ENCODE data around the gene FHIP2A. TPM values are rescaled to one million over a fixed set of nuclear protein-coding genes. Genes with fewer than 3 reads are reported as not detected.
"Not testable (repeated sequence)": the region's sequence is repeated elsewhere in the genome, so short reads cannot be mapped to it uniquely, and the experiment has no call there.

The FHIP2A gene
- 10 to 100 TPM; 15.2 to 17.6 TPM for total RNA-seq

- POLR2A ChIA-PET, result interaction anchor here (0.6 to 2.3 kb wide), 13 partner anchors 10 to 647 kb away, joined by 3 to 25 read pairs (median 3); partner anchors contain the start of gene TRUB1
- H3K9me3 Mint-ChIP-seq (ENCODE audit: insufficient read depth), result no peaks in the 10 kb centered on the region
- CTCF ChIA-PET, result interaction anchor here (0.6 to 3.6 kb wide), 26 partner anchors 9 to 518 kb away, joined by 3 to 48 read pairs (median 4); no protein-coding TSS in a partner anchor
- peak within 1 kb of the TSS; percentile 95 for H3K4me3 Mint-ChIP-seq
- ATAC-seq (peak; percentile 93), DNase-seq (peak; percentile 84)
- H3K36me3 Mint-ChIP-seq (ENCODE audit: low read depth), result peaks cover 14% of the 10 kb centered on the region
- H3K27me3 Mint-ChIP-seq (ENCODE audit: low read depth), result peaks cover 12% of the 10 kb centered on the region
- H3K4me1 Mint-ChIP-seq (ENCODE audit: low read depth), result peaks cover 31% of the 10 kb centered on the region
- H3K27ac Mint-ChIP-seq, result peak within 1 kb of the TSS; percentile 94
These were observed at the start of gene FHIP2A for GRCh38 chr10:114821293-114821914. TSS of gene FHIP2A (plus strand) at chr10:114821780. CDS start at chr10:114822079, 299 bp downstream.

- no peak for ATAC-seq
- DNase-seq, result no peak
- Mint-ChIP-seq H3K4me3 (no peak overlapping the region), H3K27ac (no peak overlapping the region), H3K27me3 (ENCODE audit: low read depth) (peaks cover 50% of the 10 kb centered on the region), H3K4me1 (ENCODE audit: low read depth) (no peaks in the 10 kb centered on the region), H3K9me3 (ENCODE audit: insufficient read depth) (no peaks in the 10 kb centered on the region), H3K36me3 (ENCODE audit: low read depth) (no peaks in the 10 kb centered on the region)
- POLR2A ChIA-PET, result no interaction called here
- CTCF ChIA-PET, result interaction anchor here (2.0 kb wide), 1 partner anchor 13 kb away, joined by 4 read pairs; no protein-coding TSS in a partner anchor
These were observed 48.9 kb upstream of the FHIP2A start for GRCh38 chr10:114772496-114773196.

GRCh38 chr10:114773197-114773532, 48.4 kb upstream of the FHIP2A start:
- H3K9me3 Mint-ChIP-seq (ENCODE audit: insufficient read depth), result no peaks in the 10 kb centered on the region
- no peaks in the 10 kb centered on the region for H3K36me3 Mint-ChIP-seq (ENCODE audit: low read depth)
- no peak overlapping the region for H3K4me3 Mint-ChIP-seq
- H3K27me3 Mint-ChIP-seq (ENCODE audit: low read depth), result peaks cover 53% of the 10 kb centered on the region
- ChIA-PET POLR2A (no interaction called here), CTCF (interaction anchor here (2.0 kb wide), 1 partner anchor 13 kb away, joined by 4 read pairs; no protein-coding TSS in a partner anchor)
- ATAC-seq (no peak), DNase-seq (no peak)
- H3K27ac Mint-ChIP-seq, result no peak overlapping the region
- H3K4me1 Mint-ChIP-seq (ENCODE audit: low read depth), result no peaks in the 10 kb centered on the region

- ATAC-seq; H3K36me3 Mint-ChIP-seq (ENCODE audit: low read depth); DNase-seq; POLR2A ChIA-PET; H3K27ac Mint-ChIP-seq; H3K9me3 Mint-ChIP-seq (ENCODE audit: insufficient read depth); H3K4me3 Mint-ChIP-seq; CTCF ChIA-PET; H3K4me1 Mint-ChIP-seq (ENCODE audit: low read depth): not testable (repeated sequence)
- peaks cover 44% of the 10 kb centered on the region for H3K27me3 Mint-ChIP-seq (ENCODE audit: low read depth)
These were observed 46.5 kb upstream of the FHIP2A start for GRCh38 chr10:114775082-114775481.

GRCh38 chr10:114777415-114777814, 44.2 kb upstream of the FHIP2A start:
- H3K27ac Mint-ChIP-seq, result no peak overlapping the region
- CTCF ChIA-PET, result no interaction called here
- POLR2A ChIA-PET, result no interaction called here

GRCh38 chr10:114779803-114780576, 41.6 kb upstream of the FHIP2A start:
- Mint-ChIP-seq H3K27me3 (ENCODE audit: low read depth) (peaks cover 31% of the 10 kb centered on the region), H3K9me3 (ENCODE audit: insufficient read depth) (no peaks in the 10 kb centered on the region), H3K4me3 (no peak overlapping the region), H3K4me1 (ENCODE audit: low read depth) (peaks cover 10% of the 10 kb centered on the region), H3K27ac (no peak overlapping the region), H3K36me3 (ENCODE audit: low read depth) (no peaks in the 10 kb centered on the region)
- ChIA-PET POLR2A (no interaction called here), CTCF (no interaction called here)
- DNase-seq (no peak), ATAC-seq (no peak)

More at GRCh38 chr10:114777415-114777814, 44.2 kb upstream of the FHIP2A start:
- ATAC-seq, result no peak
- Mint-ChIP-seq H3K9me3 (ENCODE audit: insufficient read depth) (no peaks in the 10 kb centered on the region), H3K27me3 (ENCODE audit: low read depth) (peaks cover 41% of the 10 kb centered on the region), H3K4me1 (ENCODE audit: low read depth) (peaks cover 10% of the 10 kb centered on the region), H3K36me3 (ENCODE audit: low read depth) (no peaks in the 10 kb centered on the region), H3K4me3 (no peak overlapping the region)
- DNase-seq, result no peak

- no peak overlapping the region for H3K4me3 Mint-ChIP-seq
- ATAC-seq, result no peak
- H3K9me3 Mint-ChIP-seq (ENCODE audit: insufficient read depth), result no peaks in the 10 kb centered on the region
- no peak for DNase-seq
- no peaks in the 10 kb centered on the region for H3K36me3 Mint-ChIP-seq (ENCODE audit: low read depth)
- CTCF ChIA-PET, result no interaction called here
- no peak overlapping the region for H3K27ac Mint-ChIP-seq
- H3K4me1 Mint-ChIP-seq (ENCODE audit: low read depth), result peaks cover 10% of the 10 kb centered on the region
- POLR2A ChIA-PET, result no interaction called here
- H3K27me3 Mint-ChIP-seq (ENCODE audit: low read depth), result peaks cover 25% of the 10 kb centered on the region
These were observed 40.9 kb upstream of the FHIP2A start for GRCh38 chr10:114780577-114781184.

- ChIA-PET POLR2A (no interaction called here), CTCF (interaction anchor here (0.9 to 4.9 kb wide), 4 partner anchors 8 to 479 kb away, joined by 3 to 23 read pairs (median 3); no protein-coding TSS in a partner anchor)
- H3K27ac Mint-ChIP-seq, result no peak overlapping the region
- no peaks in the 10 kb centered on the region for H3K36me3 Mint-ChIP-seq (ENCODE audit: low read depth)
- H3K27me3 Mint-ChIP-seq (ENCODE audit: low read depth), result peaks cover 18% of the 10 kb centered on the region
- H3K9me3 Mint-ChIP-seq (ENCODE audit: insufficient read depth), result no peaks in the 10 kb centered on the region
- DNase-seq (no peak), ATAC-seq (no peak)
- no peak overlapping the region for H3K4me3 Mint-ChIP-seq
- H3K4me1 Mint-ChIP-seq (ENCODE audit: low read depth), result peaks cover 10% of the 10 kb centered on the region
These were observed 38.9 kb upstream of the FHIP2A start for GRCh38 chr10:114782666-114783065.

GRCh38 chr10:114783686-114784085, 37.9 kb upstream of the FHIP2A start:
- H3K36me3 Mint-ChIP-seq (ENCODE audit: low read depth), result no peaks in the 10 kb centered on the region
- ATAC-seq (no peak), DNase-seq (no peak)
- CTCF ChIA-PET, result interaction anchor here (1.7 to 4.9 kb wide), 3 partner anchors 38 to 480 kb away, joined by 5 to 23 read pairs (median 12); partner anchors contain the start of gene FHIP2A
- no peak overlapping the region for H3K27ac Mint-ChIP-seq
- H3K4me1 Mint-ChIP-seq (ENCODE audit: low read depth), result peaks cover 10% of the 10 kb centered on the region
- H3K4me3 Mint-ChIP-seq, result no peak overlapping the region
- no peaks in the 10 kb centered on the region for H3K9me3 Mint-ChIP-seq (ENCODE audit: insufficient read depth)
- H3K27me3 Mint-ChIP-seq (ENCODE audit: low read depth), result peaks cover 11% of the 10 kb centered on the region
- POLR2A ChIA-PET, result interaction anchor here (0.7 kb wide), 1 partner anchor 12 kb away, joined by 3 read pairs; no protein-coding TSS in a partner anchor

GRCh38 chr10:114786492-114786891, 35.1 kb upstream of the FHIP2A start:
- not testable (repeated sequence) for H3K27ac Mint-ChIP-seq; H3K36me3 Mint-ChIP-seq (ENCODE audit: low read depth); H3K27me3 Mint-ChIP-seq (ENCODE audit: low read depth); H3K9me3 Mint-ChIP-seq (ENCODE audit: insufficient read depth); DNase-seq; H3K4me3 Mint-ChIP-seq; H3K4me1 Mint-ChIP-seq (ENCODE audit: low read depth)
- POLR2A ChIA-PET, result interaction anchor here (1.1 kb wide), 1 partner anchor 35 kb away, joined by 3 read pairs; the partner anchor contains the start of gene FHIP2A
- peak; percentile 68 for ATAC-seq
- CTCF ChIA-PET, result interaction anchor here (0.6 to 4.9 kb wide), 18 partner anchors 13 to 483 kb away, joined by 3 to 23 read pairs (median 4); partner anchors contain the start of gene FHIP2A

- DNase-seq; H3K27ac Mint-ChIP-seq; H3K9me3 Mint-ChIP-seq (ENCODE audit: insufficient read depth); POLR2A ChIA-PET; H3K27me3 Mint-ChIP-seq (ENCODE audit: low read depth); ATAC-seq; H3K4me3 Mint-ChIP-seq; H3K4me1 Mint-ChIP-seq (ENCODE audit: low read depth); H3K36me3 Mint-ChIP-seq (ENCODE audit: low read depth): not testable (repeated sequence)
- CTCF ChIA-PET, result interaction anchor here (1.3 to 1.5 kb wide), 4 partner anchors 14 to 289 kb away, joined by 4 to 6 read pairs (median 5); partner anchors contain the start of gene FHIP2A
These were observed 34.4 kb upstream of the FHIP2A start for GRCh38 chr10:114787131-114787530.

Measured in activated CD8-positive, alpha-beta T cell treated with anti-CD3 and anti-CD28 coated beads, Interleukin-2, amount 10 ng/mL, durations not matched to agents 7 days and 5 days (primary cell).